GM23338 (cell line): ENCODE data around the gene VPS8. TPM values are rescaled to one million over a fixed set of nuclear protein-coding genes. Genes with fewer than 3 reads are reported as not detected.

Experiments used
- ATAC-seq: fragments of 200-7000 bp; cut with Tn5 transposase; 3 replicates; pipeline ENCODE4 v1.9.1; 2020
- DNase-seq: peaks from one replicate; pipeline ENCODE4 v3.0.0-alpha.2; 2015; ENCODE audit warnings: low spot score
- H2AFZ ChIP-seq: fragments of 200-600 bp; sonication (generic); 2 replicates; pipeline ENCODE4 v1.8.0; 2016; ENCODE audit warnings: antibody characterized with exemption, mild to moderate bottlenecking, moderate library complexity
- H3F3A ChIP-seq: fragments of 200-600 bp; sonication (generic); replicated peaks from 2 replicates; pipeline ENCODE4 v1.8.0; 2017; ENCODE audit warnings: antibody characterized with exemption, mixed run types, low read depth
- H3K27ac ChIP-seq: fragments of 200-600 bp; sonication (generic); 2 replicates; pipeline ENCODE4 v1.6.1; 2016; ENCODE audit warnings: low read depth
- H3K27me3 ChIP-seq: fragments of 200-600 bp; sonication (generic); 2 replicates; pipeline ENCODE4 v1.8.0; 2016; ENCODE audit warnings: mild to moderate bottlenecking, mixed run types, moderate library complexity; ENCODE audit not compliant: insufficient read depth
- H3K36me3 ChIP-seq: fragments of 200-600 bp; sonication (generic); 2 replicates; pipeline ENCODE4 v1.8.0; 2016; ENCODE audit warnings: mild to moderate bottlenecking; ENCODE audit not compliant: insufficient read depth
- H3K4me1 ChIP-seq: fragments of 200-600 bp; sonication (generic); 2 replicates; pipeline ENCODE4 v1.8.0; 2016; ENCODE audit warnings: mild to moderate bottlenecking, moderate library complexity; ENCODE audit not compliant: insufficient read depth
- H3K4me2 ChIP-seq: fragments of 200-600 bp; sonication (generic); 2 replicates; pipeline ENCODE4 v1.7.1; 2017; ENCODE audit warnings: mixed run types
- H3K4me3 ChIP-seq: fragments of 200-600 bp; sonication (generic); 2 replicates; pipeline ENCODE4 v1.6.1; 2016; ENCODE audit warnings: mixed run types
- H3K79me2 ChIP-seq: fragments of 200-600 bp; sonication (generic); replicated peaks from 2 replicates; pipeline ENCODE4 v1.8.0; 2017; ENCODE audit warnings: mild to moderate bottlenecking; ENCODE audit not compliant: insufficient read depth
- H3K9me2 ChIP-seq: fragments of 200-600 bp; sonication (generic); 2 replicates; pipeline ENCODE4 v1.8.0; 2017; ENCODE audit not compliant: insufficient read depth
- H4K20me1 ChIP-seq: fragments of 200-600 bp; sonication (generic); replicated peaks from 2 replicates; pipeline ENCODE4 v1.8.0; 2017; ENCODE audit warnings: mild to moderate bottlenecking; ENCODE audit not compliant: insufficient read depth
- H3K27ac Mint-ChIP-seq: 2 replicates; pipeline ENCODE4 v1.8.0; 2020; ENCODE audit warnings: inconsistent platforms, mild to moderate bottlenecking, moderate library complexity, mixed read lengths
- H3K27me3 Mint-ChIP-seq: 3 replicates; pipeline ENCODE4 v1.8.0; 2022; ENCODE audit warnings: low read depth, mild to moderate bottlenecking, moderate library complexity, mixed read lengths, inconsistent platforms; ENCODE audit not compliant: insufficient read depth, poor library complexity
- H3K36me3 Mint-ChIP-seq: 3 replicates; pipeline ENCODE4 v1.8.0; 2021; ENCODE audit warnings: low read depth, mild to moderate bottlenecking, inconsistent platforms, moderate library complexity, mixed read lengths
- H3K4me1 Mint-ChIP-seq: 3 replicates; pipeline ENCODE4 v1.8.0; 2020; ENCODE audit warnings: mild to moderate bottlenecking, inconsistent platforms, mixed read lengths
- H3K4me3 Mint-ChIP-seq: 3 replicates; pipeline ENCODE4 v1.8.0; 2021; ENCODE audit warnings: moderate library complexity, mild to moderate bottlenecking, inconsistent platforms, mixed read lengths
- H3K9me3 Mint-ChIP-seq: 3 replicates; pipeline ENCODE4 v1.8.0; 2020; ENCODE audit warnings: moderate library complexity, mild to moderate bottlenecking, inconsistent platforms, mixed read lengths
- CREB1 ChIP-seq: fragments of 250-450 bp; sonication (Bioruptor Pico); IDR thresholded peaks from 2 replicates; pipeline ENCODE4 v1.5.0; 2020; ENCODE audit warnings: low read depth, mild to moderate bottlenecking, moderate library complexity
- NANOG ChIP-seq: IDR thresholded peaks from 2 replicates; pipeline ENCODE4 v1.6.1; 2016; ENCODE audit warnings: antibody characterized with exemption, borderline replicate concordance
- POLR2AphosphoS5 ChIP-seq: IDR thresholded peaks from 2 replicates; pipeline ENCODE4 v1.6.1; 2016; ENCODE audit warnings: antibody characterized with exemption, low read depth
- STAT1 ChIP-seq: IDR thresholded peaks from one replicate; pipeline ENCODE4 v1.6.1; 2016; ENCODE audit warnings: antibody characterized with exemption; ENCODE audit not compliant: unreplicated experiment
- ZNF331 ChIP-seq: fragments of 250-450 bp; sonication (Bioruptor Pico); IDR thresholded peaks from 2 replicates; pipeline ENCODE4 v1.5.0; 2020; ENCODE audit warnings: low read depth, mild to moderate bottlenecking, moderate library complexity
- polyA plus RNA-seq: library from polyadenylated mRNA; unstranded; fragments of >200 nt; fragmentation: Nextera tagmentation; extraction: Ambion mirVana; gene quantifications from 2 replicates; pipeline ENCODE4 v1.2.1, GENCODE V29; 2016
- total RNA-seq: library from RNA; depleted of rRNA; stranded (reverse); fragments of >200 nt; shearing (Covaris generic); gene quantifications from 2 replicates; pipeline ENCODE4 v1.2.3, GENCODE V29; 2014
- TF ChIP-seq, protein P1 (sequence below), 2 experiments: fragments of 200-600 bp in 1 of 2; sonication (generic) in 1 of 2; conservative IDR thresholded peaks; 2 replicates each; pipeline versions ENCODE4 v1.5.1 to v1.6.1; 2016 to 2017; ENCODE audit warnings: antibody characterized with exemption in 2 of 2, low read depth in 2 of 2, mild to moderate bottlenecking in 2 of 2, moderate library complexity in 1 of 2
- TF ChIP-seq, protein P2 (sequence below): IDR thresholded peaks from one replicate; pipeline ENCODE4 v1.6.1; 2018; ENCODE audit warnings: antibody characterized with exemption; ENCODE audit not compliant: unreplicated experiment
- TF ChIP-seq, protein P3 (sequence below): fragments of 250-450 bp; sonication (Bioruptor Pico); IDR thresholded peaks from 2 replicates; pipeline ENCODE4 v1.5.0; 2020; ENCODE audit warnings: mild to moderate bottlenecking, moderate library complexity
- TF ChIP-seq, protein P4 (sequence below): IDR thresholded peaks from 2 replicates; pipeline ENCODE4 v1.6.1; 2016; ENCODE audit warnings: antibody characterized with exemption

VPS8 gene
- total and polyA plus RNA-seq, 2 experiments from 2014 or later, result 17.3 to 45.5 TPM

GRCh38 chr3:184806567-184807271, 5.2 kb upstream of the VPS8 start:
- no peaks in the 10 kb centered on the region for H3K9me2 ChIP-seq
- H4K20me1 ChIP-seq, result no peaks in the 10 kb centered on the region
- H2AFZ ChIP-seq, result no peak overlapping the region
- no peak overlapping the region for H3K4me3 ChIP-seq
- no peaks in the 10 kb centered on the region for H3K36me3 ChIP-seq
- TF ChIP-seq ZNF331 (CRISPR knock-in tag), result no peak
- TF ChIP-seq, protein P1, sequence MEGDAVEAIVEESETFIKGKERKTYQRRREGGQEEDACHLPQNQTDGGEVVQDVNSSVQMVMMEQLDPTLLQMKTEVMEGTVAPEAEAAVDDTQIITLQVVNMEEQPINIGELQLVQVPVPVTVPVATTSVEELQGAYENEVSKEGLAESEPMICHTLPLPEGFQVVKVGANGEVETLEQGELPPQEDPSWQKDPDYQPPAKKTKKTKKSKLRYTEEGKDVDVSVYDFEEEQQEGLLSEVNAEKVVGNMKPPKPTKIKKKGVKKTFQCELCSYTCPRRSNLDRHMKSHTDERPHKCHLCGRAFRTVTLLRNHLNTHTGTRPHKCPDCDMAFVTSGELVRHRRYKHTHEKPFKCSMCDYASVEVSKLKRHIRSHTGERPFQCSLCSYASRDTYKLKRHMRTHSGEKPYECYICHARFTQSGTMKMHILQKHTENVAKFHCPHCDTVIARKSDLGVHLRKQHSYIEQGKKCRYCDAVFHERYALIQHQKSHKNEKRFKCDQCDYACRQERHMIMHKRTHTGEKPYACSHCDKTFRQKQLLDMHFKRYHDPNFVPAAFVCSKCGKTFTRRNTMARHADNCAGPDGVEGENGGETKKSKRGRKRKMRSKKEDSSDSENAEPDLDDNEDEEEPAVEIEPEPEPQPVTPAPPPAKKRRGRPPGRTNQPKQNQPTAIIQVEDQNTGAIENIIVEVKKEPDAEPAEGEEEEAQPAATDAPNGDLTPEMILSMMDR (conservative IDR thresholded peaks at IDR 0.05; ENCODE audit: low read depth in 2 of 2), result no peak
- TF ChIP-seq POLR2AphosphoS5, result no peak
- TF ChIP-seq CREB1 (CRISPR knock-in tag), result no peak
- TF ChIP-seq, protein P2, sequence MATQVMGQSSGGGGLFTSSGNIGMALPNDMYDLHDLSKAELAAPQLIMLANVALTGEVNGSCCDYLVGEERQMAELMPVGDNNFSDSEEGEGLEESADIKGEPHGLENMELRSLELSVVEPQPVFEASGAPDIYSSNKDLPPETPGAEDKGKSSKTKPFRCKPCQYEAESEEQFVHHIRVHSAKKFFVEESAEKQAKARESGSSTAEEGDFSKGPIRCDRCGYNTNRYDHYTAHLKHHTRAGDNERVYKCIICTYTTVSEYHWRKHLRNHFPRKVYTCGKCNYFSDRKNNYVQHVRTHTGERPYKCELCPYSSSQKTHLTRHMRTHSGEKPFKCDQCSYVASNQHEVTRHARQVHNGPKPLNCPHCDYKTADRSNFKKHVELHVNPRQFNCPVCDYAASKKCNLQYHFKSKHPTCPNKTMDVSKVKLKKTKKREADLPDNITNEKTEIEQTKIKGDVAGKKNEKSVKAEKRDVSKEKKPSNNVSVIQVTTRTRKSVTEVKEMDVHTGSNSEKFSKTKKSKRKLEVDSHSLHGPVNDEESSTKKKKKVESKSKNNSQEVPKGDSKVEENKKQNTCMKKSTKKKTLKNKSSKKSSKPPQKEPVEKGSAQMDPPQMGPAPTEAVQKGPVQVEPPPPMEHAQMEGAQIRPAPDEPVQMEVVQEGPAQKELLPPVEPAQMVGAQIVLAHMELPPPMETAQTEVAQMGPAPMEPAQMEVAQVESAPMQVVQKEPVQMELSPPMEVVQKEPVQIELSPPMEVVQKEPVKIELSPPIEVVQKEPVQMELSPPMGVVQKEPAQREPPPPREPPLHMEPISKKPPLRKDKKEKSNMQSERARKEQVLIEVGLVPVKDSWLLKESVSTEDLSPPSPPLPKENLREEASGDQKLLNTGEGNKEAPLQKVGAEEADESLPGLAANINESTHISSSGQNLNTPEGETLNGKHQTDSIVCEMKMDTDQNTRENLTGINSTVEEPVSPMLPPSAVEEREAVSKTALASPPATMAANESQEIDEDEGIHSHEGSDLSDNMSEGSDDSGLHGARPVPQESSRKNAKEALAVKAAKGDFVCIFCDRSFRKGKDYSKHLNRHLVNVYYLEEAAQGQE, result no peak
- TF ChIP-seq, protein P3, sequence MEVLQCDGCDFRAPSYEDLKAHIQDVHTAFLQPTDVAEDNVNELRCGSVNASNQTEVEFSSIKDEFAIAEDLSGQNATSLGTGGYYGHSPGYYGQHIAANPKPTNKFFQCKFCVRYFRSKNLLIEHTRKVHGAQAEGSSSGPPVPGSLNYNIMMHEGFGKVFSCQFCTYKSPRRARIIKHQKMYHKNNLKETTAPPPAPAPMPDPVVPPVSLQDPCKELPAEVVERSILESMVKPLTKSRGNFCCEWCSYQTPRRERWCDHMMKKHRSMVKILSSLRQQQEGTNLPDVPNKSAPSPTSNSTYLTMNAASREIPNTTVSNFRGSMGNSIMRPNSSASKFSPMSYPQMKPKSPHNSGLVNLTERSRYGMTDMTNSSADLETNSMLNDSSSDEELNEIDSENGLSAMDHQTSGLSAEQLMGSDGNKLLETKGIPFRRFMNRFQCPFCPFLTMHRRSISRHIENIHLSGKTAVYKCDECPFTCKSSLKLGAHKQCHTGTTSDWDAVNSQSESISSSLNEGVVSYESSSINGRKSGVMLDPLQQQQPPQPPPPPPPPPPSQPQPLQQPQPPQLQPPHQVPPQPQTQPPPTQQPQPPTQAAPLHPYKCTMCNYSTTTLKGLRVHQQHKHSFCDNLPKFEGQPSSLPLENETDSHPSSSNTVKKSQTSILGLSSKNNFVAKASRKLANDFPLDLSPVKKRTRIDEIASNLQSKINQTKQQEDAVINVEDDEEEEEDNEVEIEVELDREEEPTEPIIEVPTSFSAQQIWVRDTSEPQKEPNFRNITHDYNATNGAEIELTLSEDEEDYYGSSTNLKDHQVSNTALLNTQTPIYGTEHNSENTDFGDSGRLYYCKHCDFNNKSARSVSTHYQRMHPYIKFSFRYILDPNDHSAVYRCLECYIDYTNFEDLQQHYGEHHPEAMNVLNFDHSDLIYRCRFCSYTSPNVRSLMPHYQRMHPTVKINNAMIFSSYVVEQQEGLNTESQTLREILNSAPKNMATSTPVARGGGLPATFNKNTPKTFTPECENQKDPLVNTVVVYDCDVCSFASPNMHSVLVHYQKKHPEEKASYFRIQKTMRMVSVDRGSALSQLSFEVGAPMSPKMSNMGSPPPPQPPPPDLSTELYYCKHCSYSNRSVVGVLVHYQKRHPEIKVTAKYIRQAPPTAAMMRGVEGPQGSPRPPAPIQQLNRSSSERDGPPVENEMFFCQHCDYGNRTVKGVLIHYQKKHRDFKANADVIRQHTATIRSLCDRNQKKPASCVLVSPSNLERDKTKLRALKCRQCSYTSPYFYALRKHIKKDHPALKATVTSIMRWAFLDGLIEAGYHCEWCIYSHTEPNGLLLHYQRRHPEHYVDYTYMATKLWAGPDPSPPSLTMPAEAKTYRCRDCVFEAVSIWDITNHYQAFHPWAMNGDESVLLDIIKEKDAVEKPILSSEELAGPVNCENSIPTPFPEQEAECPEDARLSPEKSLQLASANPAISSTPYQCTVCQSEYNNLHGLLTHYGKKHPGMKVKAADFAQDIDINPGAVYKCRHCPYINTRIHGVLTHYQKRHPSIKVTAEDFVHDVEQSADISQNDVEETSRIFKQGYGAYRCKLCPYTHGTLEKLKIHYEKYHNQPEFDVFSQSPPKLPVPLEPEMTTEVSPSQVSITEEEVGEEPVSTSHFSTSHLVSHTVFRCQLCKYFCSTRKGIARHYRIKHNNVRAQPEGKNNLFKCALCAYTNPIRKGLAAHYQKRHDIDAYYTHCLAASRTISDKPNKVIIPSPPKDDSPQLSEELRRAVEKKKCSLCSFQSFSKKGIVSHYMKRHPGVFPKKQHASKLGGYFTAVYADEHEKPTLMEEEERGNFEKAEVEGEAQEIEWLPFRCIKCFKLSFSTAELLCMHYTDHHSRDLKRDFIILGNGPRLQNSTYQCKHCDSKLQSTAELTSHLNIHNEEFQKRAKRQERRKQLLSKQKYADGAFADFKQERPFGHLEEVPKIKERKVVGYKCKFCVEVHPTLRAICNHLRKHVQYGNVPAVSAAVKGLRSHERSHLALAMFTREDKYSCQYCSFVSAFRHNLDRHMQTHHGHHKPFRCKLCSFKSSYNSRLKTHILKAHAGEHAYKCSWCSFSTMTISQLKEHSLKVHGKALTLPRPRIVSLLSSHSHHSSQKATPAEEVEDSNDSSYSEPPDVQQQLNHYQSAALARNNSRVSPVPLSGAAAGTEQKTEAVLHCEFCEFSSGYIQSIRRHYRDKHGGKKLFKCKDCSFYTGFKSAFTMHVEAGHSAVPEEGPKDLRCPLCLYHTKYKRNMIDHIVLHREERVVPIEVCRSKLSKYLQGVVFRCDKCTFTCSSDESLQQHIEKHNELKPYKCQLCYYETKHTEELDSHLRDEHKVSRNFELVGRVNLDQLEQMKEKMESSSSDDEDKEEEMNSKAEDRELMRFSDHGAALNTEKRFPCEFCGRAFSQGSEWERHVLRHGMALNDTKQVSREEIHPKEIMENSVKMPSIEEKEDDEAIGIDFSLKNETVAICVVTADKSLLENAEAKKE, result no peak
- TF ChIP-seq STAT1, result no peak
- TF ChIP-seq, protein P4, sequence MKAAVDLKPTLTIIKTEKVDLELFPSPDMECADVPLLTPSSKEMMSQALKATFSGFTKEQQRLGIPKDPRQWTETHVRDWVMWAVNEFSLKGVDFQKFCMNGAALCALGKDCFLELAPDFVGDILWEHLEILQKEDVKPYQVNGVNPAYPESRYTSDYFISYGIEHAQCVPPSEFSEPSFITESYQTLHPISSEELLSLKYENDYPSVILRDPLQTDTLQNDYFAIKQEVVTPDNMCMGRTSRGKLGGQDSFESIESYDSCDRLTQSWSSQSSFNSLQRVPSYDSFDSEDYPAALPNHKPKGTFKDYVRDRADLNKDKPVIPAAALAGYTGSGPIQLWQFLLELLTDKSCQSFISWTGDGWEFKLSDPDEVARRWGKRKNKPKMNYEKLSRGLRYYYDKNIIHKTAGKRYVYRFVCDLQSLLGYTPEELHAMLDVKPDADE, result no peak
- TF ChIP-seq NANOG, result no peak
- ATAC-seq (no peak), DNase-seq (no peak)
- H3K27ac ChIP-seq, result no peak overlapping the region
- Mint-ChIP-seq H3K4me3 (no peak overlapping the region), H3K4me1 (peaks cover 2% of the 10 kb centered on the region; the same call in 2 of the 3 replicates), H3K27me3 (peaks cover 4% of the 10 kb centered on the region), H3K36me3 (no peaks in the 10 kb centered on the region), H3K9me3 (no peaks in the 10 kb centered on the region), H3K27ac (no peak overlapping the region)
- H3K4me1 ChIP-seq, result peaks cover 6% of the 10 kb centered on the region; the same call in 1 of the 2 replicates
- no peak overlapping the region for H3K4me2 ChIP-seq
- H3F3A ChIP-seq, result no peaks in the 10 kb centered on the region
- no peaks in the 10 kb centered on the region for H3K79me2 ChIP-seq
- no peaks in the 10 kb centered on the region for H3K27me3 ChIP-seq
